NCI-H2196 (cell line): ENCODE data around the gene SRP54.
"Not testable (repeated sequence)": the region's sequence is repeated elsewhere in the genome, so short reads cannot be mapped to it uniquely, and the experiment has no call there.

Experiments
- DNase-seq: peaks from one replicate; lab custom pipeline; 2025; ENCODE audit not compliant: unreplicated experiment; lab: John Stamatoyannopoulos, UW

The SRP54 gene

DNA sequence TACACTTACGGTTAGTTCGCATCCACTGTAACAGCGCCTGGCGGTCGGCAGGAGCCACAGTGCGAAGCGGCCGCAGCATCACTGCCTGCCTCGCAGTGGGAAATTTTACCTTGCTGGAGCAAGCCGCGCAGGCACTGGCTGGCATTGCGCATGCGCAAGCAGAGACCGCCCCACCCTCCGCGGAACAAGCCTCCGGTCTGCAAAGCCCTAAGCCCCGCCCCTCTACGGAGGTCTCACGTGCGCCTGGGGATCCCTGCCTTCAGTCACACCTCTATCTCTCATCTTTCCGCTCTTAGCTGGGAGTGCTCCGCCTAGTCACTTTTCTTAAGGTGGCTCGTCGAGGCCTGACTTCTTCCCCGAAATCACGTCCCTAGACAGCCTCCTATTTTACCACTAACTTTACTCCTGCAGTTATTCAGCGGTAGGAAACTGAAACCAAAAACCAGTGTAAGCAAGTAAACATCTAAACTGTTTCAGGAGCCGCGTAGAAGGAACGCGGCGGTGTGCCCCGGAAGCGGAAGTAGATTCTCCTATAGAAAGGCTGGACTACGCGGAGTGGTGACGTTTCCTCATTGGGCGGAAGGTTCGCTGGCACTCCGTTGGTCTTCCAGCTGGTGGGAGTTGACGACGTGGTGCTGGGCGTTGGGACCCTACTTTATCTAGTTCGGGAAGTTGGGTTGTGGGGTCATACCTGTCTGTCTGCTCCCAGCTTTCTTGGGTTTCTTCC lies at the start of gene SRP54:
SRP54 (plus strand) TSS at position 572 of the 727 bp plus-strand sequence. CDS start 13,718 bp downstream, outside the sequence.
- peak; percentile 97 for DNase-seq

- DNase-seq, result no peak
These were observed 49.5 kb upstream of the SRP54 start for GRCh38 chr14:34933301-34933700.

- DNase-seq, result no peak
These were observed 47.3 kb upstream of the SRP54 start for GRCh38 chr14:34935488-34935887.

DNA sequence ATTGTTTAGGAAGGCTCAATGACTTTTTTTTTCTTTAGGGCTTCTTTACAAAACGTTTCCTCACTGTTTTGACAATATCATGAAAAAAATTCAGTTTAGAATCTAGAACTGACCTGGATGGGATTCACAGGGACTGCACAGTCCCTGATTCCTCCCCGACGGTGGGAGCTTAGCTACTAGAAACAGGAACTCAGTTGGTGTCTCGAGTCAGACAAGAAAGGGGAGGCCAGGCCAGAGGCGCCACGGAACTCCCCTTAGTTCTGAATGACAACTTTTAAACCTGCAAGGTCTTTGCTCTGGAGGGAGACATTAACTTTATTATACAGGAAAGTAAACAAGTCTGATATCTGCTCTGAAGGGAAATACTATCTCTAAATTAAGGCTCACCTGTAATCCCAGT lies 45.4 kb upstream of the SRP54 start:
- no peak for DNase-seq

DNA sequence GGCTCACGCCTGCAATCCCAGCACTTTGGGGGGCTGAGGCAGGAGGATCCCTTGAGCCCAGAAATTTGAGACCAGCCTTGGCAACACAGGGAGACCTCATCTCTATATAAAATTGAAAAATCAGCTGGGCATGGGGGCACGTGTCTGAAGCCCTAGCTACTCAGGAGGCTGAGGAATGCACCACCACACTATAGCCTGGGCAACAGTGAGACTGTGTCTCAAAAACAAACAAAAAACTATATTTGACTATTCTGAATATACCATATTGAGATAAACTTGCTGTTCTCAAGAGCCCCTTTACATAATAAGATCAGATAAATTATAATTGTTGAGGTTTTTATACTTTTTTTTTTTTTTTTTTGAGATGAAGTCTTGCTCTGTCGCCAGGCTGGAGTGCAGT lies 44.9 kb upstream of the SRP54 start:
- DNase-seq, result no peak

- no peak for DNase-seq
These were observed 39.3 kb upstream of the SRP54 start for GRCh38 chr14:34943506-34943905.

DNA sequence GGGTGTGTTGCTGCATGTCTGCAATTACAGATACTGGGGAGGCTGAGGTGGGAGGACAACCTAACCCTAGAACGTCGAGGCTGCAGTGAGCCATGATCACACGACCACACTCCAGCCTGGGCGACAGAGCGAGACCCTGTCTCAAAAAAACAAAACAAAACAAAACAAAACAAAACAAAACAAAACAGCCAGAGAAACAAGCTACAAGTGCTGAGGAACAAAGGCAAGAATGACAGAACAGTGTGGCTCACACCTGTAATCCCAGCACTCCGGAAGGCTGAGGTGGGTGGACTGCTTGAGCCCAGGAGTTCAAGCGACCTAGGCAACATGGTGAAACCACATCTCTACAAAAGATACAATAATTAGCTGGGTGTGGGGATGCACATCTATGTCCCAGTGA lies 38.0 kb upstream of the SRP54 start:
- no peak for DNase-seq

GRCh38 chr14:34946699-34947098 lies 36.1 kb upstream of the SRP54 start:
- DNase-seq, result no peak

GRCh38 chr14:34951286-34951685 lies 31.5 kb upstream of the SRP54 start:
- DNase-seq, result no peak

- no peak for DNase-seq
These were observed 25.9 kb upstream of the SRP54 start for GRCh38 chr14:34956931-34957330.

DNA sequence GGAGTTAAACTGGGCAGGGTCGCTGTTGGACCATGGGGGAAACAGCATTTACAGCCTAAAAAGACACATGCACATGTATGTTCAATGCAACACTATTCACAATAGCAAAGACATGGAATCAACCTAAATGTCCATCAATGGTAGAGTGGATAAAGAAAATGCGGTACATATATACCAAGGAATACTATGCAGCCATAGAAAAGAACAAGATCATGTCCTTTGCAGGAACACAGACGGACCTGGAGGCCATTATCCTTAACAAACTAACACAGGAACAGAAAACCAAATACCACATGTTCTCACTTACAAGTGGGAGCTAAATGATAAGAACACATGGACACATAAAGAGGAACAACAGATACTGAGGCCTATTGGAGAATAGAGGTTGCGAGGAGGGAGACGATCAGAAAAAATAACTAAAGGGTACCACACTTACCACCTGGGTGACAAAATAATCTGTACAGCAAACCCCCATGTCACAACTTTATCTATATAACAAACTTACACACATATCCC lies 25.0 kb upstream of the SRP54 start:
- DNase-seq, result no peak

DNA sequence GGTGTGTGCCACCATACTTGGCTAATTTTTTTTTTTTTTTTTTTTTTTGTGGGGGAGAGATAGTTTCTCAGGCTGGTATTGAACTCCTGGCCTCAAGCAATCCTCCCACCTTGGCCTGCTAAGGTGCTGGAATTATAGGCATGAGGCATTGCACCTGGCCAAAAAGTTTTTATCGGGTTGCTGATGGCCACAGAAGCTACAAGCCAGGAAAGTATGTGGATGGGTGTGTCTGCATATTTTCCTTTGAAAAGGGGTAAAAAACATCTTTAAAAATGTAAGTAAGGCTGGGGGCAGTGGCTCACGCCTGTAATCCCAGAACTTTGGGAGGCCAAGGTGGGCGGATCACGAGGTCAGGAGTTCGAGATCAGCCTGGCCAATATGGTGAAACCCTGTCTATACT lies 20.7 kb upstream of the SRP54 start:
- not testable (repeated sequence) for DNase-seq

DNA sequence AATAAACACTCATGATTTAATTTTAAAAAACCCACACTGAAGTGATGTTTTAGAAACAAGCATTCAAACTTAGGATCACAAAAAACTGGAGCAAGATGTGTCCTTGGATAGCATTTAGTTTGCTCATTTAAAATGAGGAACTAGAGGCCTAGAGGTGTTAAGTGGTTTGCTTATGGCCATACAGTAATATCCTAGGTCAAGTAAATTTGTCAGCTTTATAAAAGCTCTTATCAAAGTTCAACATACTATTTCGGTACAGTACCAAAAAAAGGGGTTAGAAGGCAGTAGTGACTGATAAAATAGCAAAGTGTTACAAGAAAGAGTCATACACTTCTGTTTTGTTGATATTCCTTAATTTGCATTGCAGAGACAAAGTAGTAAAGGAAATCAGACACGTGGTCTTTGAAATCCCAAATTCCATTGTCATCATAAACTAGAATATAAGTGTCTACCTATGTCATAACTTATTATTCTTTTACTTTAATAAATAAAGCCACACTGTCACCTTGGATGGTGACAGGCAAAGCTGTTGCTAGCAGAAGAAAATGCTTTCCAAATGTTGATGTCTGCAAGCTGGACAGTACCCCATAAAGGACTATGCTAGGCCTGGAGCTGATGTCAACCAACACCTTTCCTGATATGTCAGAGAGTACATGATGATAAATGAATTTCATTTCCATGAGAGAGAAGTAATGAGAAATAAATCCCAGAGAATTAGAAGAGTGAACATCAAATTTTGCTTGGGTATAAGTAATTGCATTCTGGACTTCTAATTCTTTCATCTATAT lies 17.6 kb upstream of the SRP54 start:
- no peak for DNase-seq

- no peak for DNase-seq
These were observed 16.9 kb upstream of the SRP54 start for GRCh38 chr14:34965912-34966311.

- DNase-seq, result no peak
These were observed 16.4 kb upstream of the SRP54 start for GRCh38 chr14:34966413-34966812.

DNA sequence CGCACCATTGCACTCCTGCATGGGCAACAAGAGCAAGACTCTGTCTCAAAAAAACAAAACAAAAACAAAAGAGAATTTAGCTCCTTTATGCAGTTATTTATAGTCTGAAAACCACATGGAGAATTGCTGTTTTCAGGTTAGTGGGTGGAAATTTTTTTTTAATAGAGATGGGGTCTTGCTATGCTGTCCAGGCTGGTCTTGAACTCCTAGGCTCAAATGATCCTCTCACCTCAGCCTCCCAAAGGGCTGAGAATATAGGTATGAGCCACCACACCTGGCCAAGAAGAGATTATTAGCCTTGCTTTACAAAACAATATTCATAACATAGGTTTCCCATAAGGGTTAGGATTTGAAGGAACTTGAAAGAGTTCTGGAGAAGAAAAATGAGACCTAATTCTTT lies 12.1 kb upstream of the SRP54 start:
- no peak for DNase-seq

DNA sequence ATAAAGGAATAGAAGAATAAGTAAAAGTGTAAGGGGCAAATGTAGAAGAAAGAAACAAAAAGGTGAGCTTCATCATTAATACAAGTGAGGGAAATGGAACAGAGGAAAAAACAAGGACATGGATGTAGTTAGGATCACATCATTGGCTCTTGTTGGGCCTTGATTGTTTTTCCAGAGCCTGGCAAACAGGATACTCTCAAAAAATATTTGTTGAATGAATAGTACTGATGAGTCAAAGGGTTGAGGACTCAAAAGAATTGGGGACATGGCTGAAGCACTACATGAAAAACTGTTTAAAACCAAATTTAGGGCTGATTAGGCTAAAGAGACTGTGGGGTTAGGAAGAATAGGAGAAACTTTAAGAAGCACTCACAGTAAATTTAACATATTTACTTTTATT lies 11.4 kb upstream of the SRP54 start:
- no peak for DNase-seq

DNA sequence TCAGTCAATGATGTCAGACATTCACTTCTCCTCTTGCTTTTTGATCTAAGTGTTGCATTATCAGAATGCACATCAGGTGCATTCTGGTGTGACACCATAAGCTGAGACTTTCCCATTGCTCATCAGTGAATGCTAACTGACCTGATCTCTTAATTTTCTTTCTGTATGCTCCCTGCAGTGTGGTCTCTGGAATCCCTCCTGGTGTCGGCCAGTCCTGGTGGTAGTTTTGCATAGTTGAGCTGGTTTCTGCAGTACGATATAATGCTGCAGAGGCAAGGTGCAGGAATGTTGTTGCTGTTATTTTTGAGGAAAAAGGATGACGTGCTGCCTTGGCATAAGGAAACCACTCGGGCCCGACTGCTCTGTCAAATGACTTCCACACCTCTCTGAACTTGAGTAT lies 11.0 kb upstream of the SRP54 start:
- no peak for DNase-seq

- DNase-seq, result no peak
These were observed 4.3 kb upstream of the SRP54 start for GRCh38 chr14:34978444-34978843.

DNA sequence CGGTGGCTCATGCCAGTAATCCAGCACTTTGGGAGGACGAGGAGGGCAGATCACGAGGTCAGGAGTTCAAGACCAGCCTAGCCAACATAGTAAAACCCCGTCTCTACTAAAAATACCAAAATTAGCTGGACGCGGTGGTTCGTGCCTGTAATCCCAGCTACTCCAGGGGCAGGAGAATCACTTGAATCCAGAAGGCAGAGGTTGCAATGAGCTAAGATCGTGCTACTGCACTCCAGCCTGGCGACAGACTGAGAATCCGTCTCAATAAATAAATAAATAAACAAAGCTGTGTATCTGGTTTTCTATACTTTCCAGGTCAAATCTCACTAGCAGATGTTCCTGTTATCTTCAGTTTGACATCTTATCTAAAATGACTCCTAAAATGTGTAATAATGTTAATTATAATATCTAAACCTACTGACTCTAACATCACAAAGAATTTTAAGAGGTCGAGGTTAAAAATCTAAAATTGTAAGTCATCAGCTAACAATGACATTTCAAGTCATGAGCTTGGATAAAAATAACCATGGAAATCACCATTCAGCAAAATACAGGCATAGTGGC lies 2.4 kb upstream of the SRP54 start:
- DNase-seq, result no peak

GRCh38 chr14:34981743-34982420 lies 910 bp upstream of the SRP54 start:
- no peak for DNase-seq
